Liver (tissue), 9 donors: ENCODE results near the gene ALX4. TPM values are rescaled to one million over a fixed set of nuclear protein-coding genes. Genes with fewer than 3 reads are reported as not detected.

Source experiments
- DNase-seq: peaks from one replicate; pipeline ENCODE4 v3.0.0-alpha.2; 2017; ENCODE audit warnings: low spot score
- H3K27ac ChIP-seq, 2 donors: one replicate each; pipeline ENCODE4 v1.7.0; 2013; ENCODE audit warnings: inconsistent platforms in 2 of 2, low read length in 2 of 2, control low read depth in 1 of 2, low read depth in 1 of 2, mild to moderate bottlenecking in 1 of 2
- H3K27me3 ChIP-seq, 4 donors: one replicate each; pipeline versions ENCODE4 v1.6.1 to v1.7.0; 2013; ENCODE audit warnings: low read length in 3 of 4, inconsistent platforms in 1 of 4, mild to moderate bottlenecking in 1 of 4, moderate library complexity in 1 of 4; ENCODE audit not compliant: control insufficient read depth in 4 of 4, insufficient read depth in 4 of 4
- H3K36me3 ChIP-seq, 4 donors: one replicate each; pipeline versions ENCODE4 v1.6.1 to v1.7.0; 2013; ENCODE audit warnings: low read length in 3 of 4, mild to moderate bottlenecking in 3 of 4, low read depth in 1 of 4, moderate library complexity in 1 of 4; ENCODE audit not compliant: control insufficient read depth in 4 of 4, insufficient read depth in 3 of 4
- H3K4me1 ChIP-seq, 4 donors: one replicate each; pipeline versions ENCODE4 v1.6.1 to v1.7.0; 2013; ENCODE audit warnings: low read length in 3 of 4, mild to moderate bottlenecking in 3 of 4, moderate library complexity in 1 of 4; ENCODE audit not compliant: control insufficient read depth in 4 of 4, insufficient read depth in 4 of 4
- H3K4me3 ChIP-seq, 3 donors: one replicate each; pipeline versions ENCODE4 v1.6.1 to v1.7.0; 2013; ENCODE audit warnings: low read length in 3 of 3, control low read depth in 1 of 3, low read depth in 1 of 3, mild to moderate bottlenecking in 1 of 3
- H3K9ac ChIP-seq, 2 donors: one replicate each; pipeline ENCODE4 v1.7.0; 2013; ENCODE audit warnings: low read length in 2 of 2, mild to moderate bottlenecking in 2 of 2, moderate library complexity in 2 of 2, control low read depth in 1 of 2, low read depth in 1 of 2
- H3K9me3 ChIP-seq, 4 donors: one replicate each; pipeline versions ENCODE4 v1.6.1 to v1.7.0; 2013; ENCODE audit warnings: low read length in 3 of 4; ENCODE audit not compliant: control insufficient read depth in 4 of 4
- CTCF ChIP-seq: fragments of 150-350 bp; IDR thresholded peaks from 2 replicates; pipeline ENCODE4 v1.5.1; 2017; ENCODE audit warnings: improper control_type of control experiment, low read depth, low read length; ENCODE audit not compliant: missing input control
- EGR1 ChIP-seq, 2 donors: IDR thresholded peaks; 2 replicates each; pipeline ENCODE4 v1.6.1; 2016 to 2018; ENCODE audit warnings: antibody characterized with exemption in 2 of 2, low read depth in 2 of 2
- FOXA1 ChIP-seq: IDR thresholded peaks from 2 replicates; pipeline ENCODE4 v1.6.1; 2016; ENCODE audit warnings: antibody characterized with exemption
- GABPA ChIP-seq, 2 donors: IDR thresholded peaks in 1 of 2; conservative IDR thresholded peaks in 1 of 2; 2 replicates each; pipeline ENCODE4 v1.6.1; 2016; ENCODE audit warnings: antibody characterized with exemption in 2 of 2, mild to moderate bottlenecking in 1 of 2, moderate library complexity in 1 of 2
- HNF4A ChIP-seq, 2 donors: conservative IDR thresholded peaks; 2 replicates each; pipeline ENCODE4 v1.6.1; 2016; ENCODE audit warnings: antibody characterized with exemption in 2 of 2, mild to moderate bottlenecking in 2 of 2
- HNF4G ChIP-seq: IDR thresholded peaks from 2 replicates; pipeline ENCODE4 v1.6.1; 2016; ENCODE audit warnings: antibody characterized with exemption
- JUND ChIP-seq, 2 donors: IDR thresholded peaks; 2 replicates each; pipeline ENCODE4 v1.6.1; 2016; ENCODE audit warnings: antibody characterized with exemption in 2 of 2
- RAD21 ChIP-seq, 2 donors: IDR thresholded peaks; 2 replicates each; pipeline ENCODE4 v1.6.1; 2016; ENCODE audit warnings: antibody characterized with exemption in 2 of 2, mild to moderate bottlenecking in 2 of 2
- TAF1 ChIP-seq: conservative IDR thresholded peaks from 2 replicates; pipeline ENCODE4 v1.6.1; 2016; ENCODE audit warnings: antibody characterized with exemption, mild to moderate bottlenecking
- YY1 ChIP-seq: IDR thresholded peaks from 2 replicates; pipeline ENCODE4 v1.6.1; 2016; ENCODE audit warnings: antibody characterized with exemption, mild to moderate bottlenecking
- WGBS: extraction: QIAGEN DNeasy Blood & Tissue Kit; methylation state at CpG from one replicate; pipeline ENCODE4 v1.1.7; 2013; 5-methylcytosine and 5-hydroxymethylcytosine counted together
- polyA plus RNA-seq, 2 donors: library from polyadenylated mRNA; stranded (reverse) in 1 of 2; unstranded in 1 of 2; fragments of 200-250 nt in 1 of 2; fragments of >200 nt in 1 of 2; fragmentation: Nextera tagmentation in 1 of 2; extraction: Ambion mirVana in 1 of 2; gene quantifications; one replicate each; pipeline versions ENCODE4 v1.2.1 to v1.2.3, GENCODE V29; 2013 to 2015
- total RNA-seq, 2 donors: library from RNA; depleted of rRNA; stranded (reverse); fragments of >200 nt; gene quantifications; one replicate each; pipeline ENCODE4 v1.2.3, GENCODE V29; 2014
- TF ChIP-seq, protein P1 (sequence below): IDR thresholded peaks from 2 replicates; pipeline ENCODE4 v1.6.1; 2016; ENCODE audit warnings: antibody characterized with exemption
- TF ChIP-seq, protein P2 (sequence below): IDR thresholded peaks from 2 replicates; pipeline ENCODE4 v1.6.1; 2016; ENCODE audit warnings: antibody characterized with exemption
- donor health status: healthy.
- donor health status: healthy.
- donor health status: healthy.
- donor health status: healthy.
- donor health status: healthy.

Gene ALX4
- total and polyA plus RNA-seq, 4 donors, result not detected

DNA sequence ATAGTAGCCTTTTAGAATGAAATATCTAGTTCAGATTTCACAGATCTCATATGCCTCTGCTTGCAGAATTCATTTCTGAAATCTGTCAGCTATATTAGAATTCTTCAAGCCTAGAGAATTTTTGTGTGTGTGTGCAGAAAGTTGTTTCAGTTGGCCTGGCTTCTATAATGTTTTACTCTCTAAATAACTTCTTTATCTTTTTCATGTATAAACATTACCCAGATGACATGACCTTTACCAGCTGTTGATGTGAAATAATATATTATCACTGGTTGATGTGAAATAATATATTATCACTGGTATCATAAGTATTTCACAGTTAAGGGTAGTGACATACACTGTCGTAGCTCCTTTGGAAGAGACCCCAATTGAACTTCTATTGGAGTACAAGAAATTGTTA lies 72.8 kb downstream of the ALX4 start:
- no peak overlapping the region for H3K9ac ChIP-seq
- H3K27me3 ChIP-seq, result no peaks in the 10 kb centered on the region
- no peak overlapping the region for H3K27ac ChIP-seq
- 93% methylated on average over 1 of the region's 1 CpG for WGBS
- no peak for TF ChIP-seq YY1
- TF ChIP-seq RAD21 (IDR thresholded peaks at IDR 0.05), result no peak
- TF ChIP-seq, protein P1, sequence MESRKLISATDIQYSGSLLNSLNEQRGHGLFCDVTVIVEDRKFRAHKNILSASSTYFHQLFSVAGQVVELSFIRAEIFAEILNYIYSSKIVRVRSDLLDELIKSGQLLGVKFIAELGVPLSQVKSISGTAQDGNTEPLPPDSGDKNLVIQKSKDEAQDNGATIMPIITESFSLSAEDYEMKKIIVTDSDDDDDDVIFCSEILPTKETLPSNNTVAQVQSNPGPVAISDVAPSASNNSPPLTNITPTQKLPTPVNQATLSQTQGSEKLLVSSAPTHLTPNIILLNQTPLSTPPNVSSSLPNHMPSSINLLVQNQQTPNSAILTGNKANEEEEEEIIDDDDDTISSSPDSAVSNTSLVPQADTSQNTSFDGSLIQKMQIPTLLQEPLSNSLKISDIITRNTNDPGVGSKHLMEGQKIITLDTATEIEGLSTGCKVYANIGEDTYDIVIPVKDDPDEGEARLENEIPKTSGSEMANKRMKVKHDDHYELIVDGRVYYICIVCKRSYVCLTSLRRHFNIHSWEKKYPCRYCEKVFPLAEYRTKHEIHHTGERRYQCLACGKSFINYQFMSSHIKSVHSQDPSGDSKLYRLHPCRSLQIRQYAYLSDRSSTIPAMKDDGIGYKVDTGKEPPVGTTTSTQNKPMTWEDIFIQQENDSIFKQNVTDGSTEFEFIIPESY, result no peak
- no peak for TF ChIP-seq JUND (IDR thresholded peaks at IDR 0.05)
- TF ChIP-seq FOXA1, result no peak
- TF ChIP-seq EGR1 (IDR thresholded peaks at IDR 0.05; ENCODE audit: low read depth in 2 of 2), result no peak
- no peak for TF ChIP-seq HNF4G
- no peaks in the 10 kb centered on the region for H3K4me1 ChIP-seq
- H3K9me3 ChIP-seq, result no peaks in the 10 kb centered on the region
- H3K4me3 ChIP-seq, result no peak overlapping the region
- no peak for DNase-seq
- H3K36me3 ChIP-seq, result peaks cover 0 to 16% (median 12%) of the 10 kb centered on the region in 4 donors

GRCh38 chr11:44236296-44236695 lies 73.6 kb downstream of the ALX4 start:
- no peaks in the 10 kb centered on the region for H3K27me3 ChIP-seq
- whole genome bisulfite sequencing, result 97% methylated on average over 2 of the region's 2 CpGs
- H3K4me1 ChIP-seq, result no peaks in the 10 kb centered on the region
- DNase-seq, result no peak
- H3K36me3 ChIP-seq, result peaks cover 0 to 13% (median 11%) of the 10 kb centered on the region in 4 donors
- no peak overlapping the region for H3K4me3 ChIP-seq
- H3K9ac ChIP-seq, result no peak overlapping the region
- TF ChIP-seq HNF4A (conservative IDR thresholded peaks at IDR 0.05) (no peak), TAF1 (no peak)
- TF ChIP-seq, protein P2, sequence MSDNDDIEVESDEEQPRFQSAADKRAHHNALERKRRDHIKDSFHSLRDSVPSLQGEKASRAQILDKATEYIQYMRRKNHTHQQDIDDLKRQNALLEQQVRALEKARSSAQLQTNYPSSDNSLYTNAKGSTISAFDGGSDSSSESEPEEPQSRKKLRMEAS, result no peak
- no peak overlapping the region for H3K27ac ChIP-seq
- no peaks in the 10 kb centered on the region for H3K9me3 ChIP-seq

DNA sequence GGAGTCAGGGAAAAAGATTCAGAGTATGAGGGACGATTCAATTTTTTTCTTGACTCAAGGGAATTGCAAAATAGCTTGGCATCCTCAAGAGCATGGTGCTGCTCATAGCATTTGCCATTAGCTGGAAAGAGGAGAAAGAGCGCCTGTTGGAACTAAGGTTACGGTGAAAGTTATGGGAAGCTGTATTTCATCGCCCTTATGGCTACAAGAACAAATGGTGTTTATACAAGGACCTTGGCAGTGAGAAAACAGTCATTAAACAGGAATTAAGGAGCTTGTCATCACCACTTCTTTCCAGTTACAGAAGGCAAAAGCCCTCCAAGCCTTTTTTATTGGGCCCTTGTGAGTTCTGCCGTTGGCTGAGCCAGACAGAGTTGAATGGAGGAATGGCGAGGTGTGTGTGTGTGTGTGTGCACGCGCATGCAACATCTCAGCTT lies 74.2 kb downstream of the ALX4 start:
- H3K27me3 ChIP-seq, result no peaks in the 10 kb centered on the region
- 94% methylated on average over 8 of the region's 8 CpGs for WGBS
- DNase-seq, result no peak
- H3K4me1 ChIP-seq, result no peaks in the 10 kb centered on the region
- H3K4me3 ChIP-seq, result no peak overlapping the region
- no peak overlapping the region for H3K9ac ChIP-seq
- peaks cover 0 to 13% (median 11%) of the 10 kb centered on the region in 4 donors for H3K36me3 ChIP-seq
- TF ChIP-seq TAF1 (no peak), EGR1 (IDR thresholded peaks at IDR 0.05; ENCODE audit: low read depth in 2 of 2) (no peak), JUND (IDR thresholded peaks at IDR 0.05) (no peak), FOXA1 (no peak), CTCF (no peak), HNF4G (no peak), GABPA (IDR thresholded peaks at IDR 0.05 in 1 of 2, conservative IDR thresholded peaks at IDR 0.05 in 1 of 2) (no peak)
- H3K9me3 ChIP-seq, result no peaks in the 10 kb centered on the region
- H3K27ac ChIP-seq, result no peak overlapping the region
